Neural cell (in vitro differentiated cells): ENCODE data around the gene MRPL23. TPM values are rescaled to one million over a fixed set of nuclear protein-coding genes. Genes with fewer than 3 reads are reported as not detected.

ENCODE experiments used
- H2AFZ ChIP-seq: fragments of 200-600, 300-800 bp; sonication (generic), shearing (Covaris generic); 2 replicates; pipeline ENCODE4 v1.6.0; 2014; ENCODE audit warnings: low read depth, mild to moderate bottlenecking, antibody characterized with exemption, low read length, moderate library complexity
- H3F3A ChIP-seq: fragments of 200-600 bp; shearing (Covaris generic); 2 replicates; pipeline ENCODE4 v1.6.1; 2016; ENCODE audit warnings: mild to moderate bottlenecking, moderate library complexity, mixed read lengths, antibody characterized with exemption, low read length; ENCODE audit not compliant: insufficient read depth, poor library complexity, severe bottlenecking
- H3K27ac ChIP-seq: fragments of 200-600, 300-800 bp; sonication (generic), shearing (Covaris generic); 2 replicates; pipeline ENCODE4 v1.5.1; 2014; ENCODE audit warnings: mild to moderate bottlenecking, low read length, moderate library complexity
- H3K27me3 ChIP-seq: fragments of 300-800, 200-600 bp; sonication (generic), shearing (Covaris generic); 2 replicates; pipeline ENCODE4 v1.6.0; 2014; ENCODE audit warnings: mild to moderate bottlenecking, low read depth, low read length, moderate library complexity; ENCODE audit not compliant: insufficient read depth
- H3K36me3 ChIP-seq: fragments of 300-800, 200-600 bp; sonication (generic), shearing (Covaris generic); 2 replicates; pipeline ENCODE4 v1.5.1; 2014; ENCODE audit warnings: mild to moderate bottlenecking, antibody characterized with exemption, low read length, moderate library complexity; ENCODE audit not compliant: insufficient read depth
- H3K4me2 ChIP-seq: fragments of 300-800, 200-600 bp; sonication (generic), shearing (Covaris generic); 2 replicates; pipeline ENCODE4 v1.6.0; 2014; ENCODE audit warnings: mild to moderate bottlenecking, low read length
- H3K4me3 ChIP-seq: fragments of 300-800, 200-600 bp; sonication (generic), shearing (Covaris generic); 2 replicates; pipeline ENCODE4 v1.5.1; 2014; ENCODE audit warnings: mild to moderate bottlenecking, low read length, moderate library complexity
- H3K79me2 ChIP-seq: fragments of 200-600 bp; shearing (Covaris generic); replicated peaks from 2 replicates; pipeline ENCODE4 v1.6.0; 2014; ENCODE audit warnings: mild to moderate bottlenecking, low read length, moderate library complexity; ENCODE audit not compliant: insufficient read depth
- H3K9ac ChIP-seq: fragments of 300-800, 200-600 bp; sonication (generic), shearing (Covaris generic); 2 replicates; pipeline ENCODE4 v1.6.1; 2016; ENCODE audit warnings: mild to moderate bottlenecking, low read length, mixed read lengths
- H3K9me2 ChIP-seq: fragments of 200-600 bp; shearing (Covaris generic); 2 replicates; pipeline ENCODE4 v1.6.1; 2016; ENCODE audit warnings: mild to moderate bottlenecking, low read length, mixed read lengths; ENCODE audit not compliant: insufficient read depth
- H3K9me3 ChIP-seq: fragments of 200-600, 300-800 bp; sonication (generic), shearing (Covaris generic); 2 replicates; pipeline ENCODE4 v1.6.1; 2016; ENCODE audit warnings: mild to moderate bottlenecking, mixed run types, low read length, moderate library complexity, mixed read lengths
- H4K20me1 ChIP-seq: fragments of 200-600 bp; shearing (Covaris generic); 2 replicates; pipeline ENCODE4 v1.6.1; 2016; ENCODE audit warnings: mild to moderate bottlenecking, mixed run types; ENCODE audit not compliant: insufficient read depth
- CTCF ChIP-seq: fragments of 450-650 bp; IDR thresholded peaks from 2 replicates; pipeline ENCODE4 v1.5.1; 2014; ENCODE audit warnings: antibody characterized with exemption, mild to moderate bottlenecking, moderate library complexity; ENCODE audit not compliant: poor library complexity, severe bottlenecking
- EP300 ChIP-seq: fragments of 450-650 bp; conservative IDR thresholded peaks from 2 replicates; pipeline ENCODE4 v1.6.1; 2014; ENCODE audit warnings: antibody characterized with exemption, mild to moderate bottlenecking, moderate library complexity; ENCODE audit not compliant: poor library complexity, severe bottlenecking
- EZH2 ChIP-seq: fragments of 200-600, 300-800 bp; shearing (Covaris generic), sonication (generic); IDR thresholded peaks from 2 replicates; pipeline ENCODE4 v1.6.1; 2014; ENCODE audit warnings: antibody characterized with exemption, low read length, borderline replicate concordance, mild to moderate bottlenecking; ENCODE audit not compliant: insufficient read depth, poor library complexity, severe bottlenecking
- MXI1 ChIP-seq: fragments of 450-650 bp; conservative IDR thresholded peaks from 2 replicates; pipeline ENCODE4 v1.6.1; 2014; ENCODE audit warnings: antibody characterized with exemption, mild to moderate bottlenecking; ENCODE audit not compliant: poor library complexity, severe bottlenecking
- POLR2AphosphoS5 ChIP-seq: IDR thresholded peaks from 2 replicates; pipeline ENCODE4 v1.6.1; 2012
- RAD21 ChIP-seq: fragments of 450-650 bp; conservative IDR thresholded peaks from 2 replicates; pipeline ENCODE4 v1.6.1; 2014; ENCODE audit warnings: antibody characterized with exemption, mild to moderate bottlenecking, moderate library complexity
- REST ChIP-seq: IDR thresholded peaks from 2 replicates; pipeline ENCODE4 v1.6.1; 2012; ENCODE audit warnings: borderline replicate concordance
- SMC3 ChIP-seq: fragments of 450-650 bp; conservative IDR thresholded peaks from 2 replicates; pipeline ENCODE4 v1.6.1; 2014; ENCODE audit warnings: antibody characterized with exemption, mild to moderate bottlenecking, moderate library complexity; ENCODE audit not compliant: poor library complexity
- TAF1 ChIP-seq: IDR thresholded peaks from 2 replicates; pipeline ENCODE4 v1.6.1; 2012; ENCODE audit warnings: low read depth
- polyA plus RNA-seq: library from polyadenylated mRNA; depleted of rRNA; stranded (reverse); fragments of >200 nt; gene quantifications from 2 replicates; pipeline ENCODE4 v1.2.3, GENCODE V29; 2014

MRPL23 gene
- polyA plus RNA-seq, 1 donor from 2014 or later, result 154 TPM

- Histone ChIP-seq H3K79me2 (no peaks in the 10 kb centered on the region), H3K4me3 (no peak overlapping the region), H2AFZ (no peak overlapping the region), H3F3A (no peaks in the 10 kb centered on the region), H3K27ac (no peak overlapping the region), H3K9me3 (no peaks in the 10 kb centered on the region), H3K36me3 (no peaks in the 10 kb centered on the region), H3K27me3 (no peaks in the 10 kb centered on the region), H4K20me1 (no peaks in the 10 kb centered on the region), H3K9me2 (no peaks in the 10 kb centered on the region), H3K4me2 (no peak overlapping the region), H3K9ac (no peak overlapping the region)
- TF ChIP-seq RAD21 (no peak), REST (no peak), SMC3 (no peak), TAF1 (no peak), EZH2 (no peak), MXI1 (no peak), POLR2AphosphoS5 (no peak), EP300 (no peak), CTCF (no peak)
Observed at GRCh38 chr11:1979607-1980006, 32.5 kb downstream of the MRPL23 start.

DNA sequence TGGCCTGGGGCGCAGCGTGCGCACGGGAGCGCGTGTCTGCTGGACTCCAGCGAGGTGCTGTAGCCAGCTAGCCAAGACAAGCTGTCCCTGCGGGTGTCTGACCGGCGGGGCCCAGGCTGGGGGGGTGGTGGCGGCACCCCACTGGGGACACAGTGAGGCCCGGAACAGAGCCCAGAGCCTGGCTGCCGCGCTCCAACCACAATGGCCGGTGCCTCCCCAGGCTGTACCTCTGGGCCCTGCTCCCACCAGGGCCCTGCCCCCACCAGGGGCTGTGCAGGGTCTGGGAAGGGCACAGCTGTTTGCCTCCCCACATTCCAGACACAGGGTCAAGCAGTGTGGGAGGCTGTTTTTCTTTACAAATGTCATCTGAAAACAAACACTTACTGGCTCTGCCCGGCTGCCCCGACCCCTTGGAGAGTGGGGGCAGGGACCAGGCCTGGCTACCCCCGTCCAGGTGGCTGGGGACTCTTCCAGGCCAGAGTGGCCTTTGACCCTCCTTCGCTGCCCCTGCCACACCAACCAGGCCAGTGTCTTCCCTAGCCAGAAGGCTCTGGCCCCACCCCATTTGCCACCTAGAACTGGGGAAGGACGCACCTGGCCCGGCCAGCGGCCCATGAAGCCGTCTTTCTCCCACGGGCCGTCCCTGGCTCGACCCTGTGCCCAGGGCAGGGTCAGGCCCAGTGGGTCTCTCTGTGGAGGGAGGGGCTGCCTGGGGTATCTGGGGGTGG, 35.9 kb downstream of the MRPL23 start:
- H3K27me3 ChIP-seq, result no peaks in the 10 kb centered on the region
- no peak overlapping the region for H2AFZ ChIP-seq
- H3K27ac ChIP-seq, result no peak overlapping the region
- H3K9ac ChIP-seq, result no peak overlapping the region
- H3K9me3 ChIP-seq, result no peaks in the 10 kb centered on the region
- no peaks in the 10 kb centered on the region for H3K36me3 ChIP-seq
- no peaks in the 10 kb centered on the region for H3K9me2 ChIP-seq
- H3K79me2 ChIP-seq, result no peaks in the 10 kb centered on the region
- no peaks in the 10 kb centered on the region for H4K20me1 ChIP-seq
- H3K4me3 ChIP-seq, result no peak overlapping the region
- TF ChIP-seq EP300 (no peak), RAD21 (no peak), MXI1 (no peak), CTCF (no peak), SMC3 (no peak), EZH2 (no peak), POLR2AphosphoS5 (no peak), REST (no peak), TAF1 (no peak)
- H3F3A ChIP-seq, result no peaks in the 10 kb centered on the region
- no peak overlapping the region for H3K4me2 ChIP-seq
